WI38 (cell line): Measurements from ENCODE around the gene TPST2.

Experiments
- H3K4me3 ChIP-seq: 2 replicates; pipeline ENCODE4 v1.5.1; 2011; ENCODE audit warnings: low read depth, mild to moderate bottlenecking, control low read depth, low read length
- TF ChIP-seq, protein P1 (sequence below): IDR thresholded peaks from 2 replicates; pipeline ENCODE4 v1.5.1; 2012; ENCODE audit warnings: low read depth, mild to moderate bottlenecking, control low read depth, low read length

TPST2 gene

DNA sequence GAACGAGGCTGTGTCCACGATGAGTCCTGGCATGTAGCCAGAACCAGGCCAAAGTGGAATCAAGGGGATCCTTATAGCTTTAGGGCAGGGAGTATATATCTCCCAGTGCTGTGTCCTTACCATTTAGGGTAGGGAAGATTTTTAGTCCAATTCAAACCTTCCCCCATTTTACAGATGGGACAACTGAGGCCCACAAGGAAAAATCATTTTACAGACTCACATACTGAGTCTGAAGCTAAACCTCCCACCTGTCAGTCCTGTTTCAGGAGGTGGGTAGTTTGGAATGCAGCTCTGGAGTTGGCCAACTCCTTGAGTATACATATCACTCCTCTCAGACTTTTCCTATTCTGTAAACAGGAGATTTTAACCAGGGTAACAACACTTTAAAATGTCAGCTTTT lies 44.5 kb downstream of the TPST2 start:
- TF ChIP-seq, protein P1, sequence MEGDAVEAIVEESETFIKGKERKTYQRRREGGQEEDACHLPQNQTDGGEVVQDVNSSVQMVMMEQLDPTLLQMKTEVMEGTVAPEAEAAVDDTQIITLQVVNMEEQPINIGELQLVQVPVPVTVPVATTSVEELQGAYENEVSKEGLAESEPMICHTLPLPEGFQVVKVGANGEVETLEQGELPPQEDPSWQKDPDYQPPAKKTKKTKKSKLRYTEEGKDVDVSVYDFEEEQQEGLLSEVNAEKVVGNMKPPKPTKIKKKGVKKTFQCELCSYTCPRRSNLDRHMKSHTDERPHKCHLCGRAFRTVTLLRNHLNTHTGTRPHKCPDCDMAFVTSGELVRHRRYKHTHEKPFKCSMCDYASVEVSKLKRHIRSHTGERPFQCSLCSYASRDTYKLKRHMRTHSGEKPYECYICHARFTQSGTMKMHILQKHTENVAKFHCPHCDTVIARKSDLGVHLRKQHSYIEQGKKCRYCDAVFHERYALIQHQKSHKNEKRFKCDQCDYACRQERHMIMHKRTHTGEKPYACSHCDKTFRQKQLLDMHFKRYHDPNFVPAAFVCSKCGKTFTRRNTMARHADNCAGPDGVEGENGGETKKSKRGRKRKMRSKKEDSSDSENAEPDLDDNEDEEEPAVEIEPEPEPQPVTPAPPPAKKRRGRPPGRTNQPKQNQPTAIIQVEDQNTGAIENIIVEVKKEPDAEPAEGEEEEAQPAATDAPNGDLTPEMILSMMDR = no peak
- H3K4me3 ChIP-seq = no peak overlapping the region

DNA sequence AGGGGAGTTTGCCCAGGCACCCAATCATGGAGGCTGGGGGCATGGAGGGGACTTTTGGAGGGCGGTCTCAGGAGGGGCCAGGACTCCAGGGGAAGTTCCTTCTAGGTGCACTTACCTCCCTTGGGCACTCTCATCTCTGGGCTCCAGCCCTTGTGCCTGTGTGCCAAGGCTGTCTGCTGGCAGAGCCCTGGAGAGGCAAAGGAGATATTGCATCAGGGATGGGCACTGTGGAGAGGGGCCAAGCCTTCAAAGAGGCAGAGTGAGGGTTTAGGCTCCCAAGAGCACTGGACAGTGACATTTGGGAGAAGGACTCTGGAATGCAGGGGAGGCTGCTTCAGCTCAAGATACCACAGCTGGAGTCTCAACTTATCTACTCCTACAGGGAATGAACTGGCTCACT lies 45.4 kb downstream of the TPST2 start:
- TF ChIP-seq, protein P1 = no peak
- no peak overlapping the region for H3K4me3 ChIP-seq

DNA sequence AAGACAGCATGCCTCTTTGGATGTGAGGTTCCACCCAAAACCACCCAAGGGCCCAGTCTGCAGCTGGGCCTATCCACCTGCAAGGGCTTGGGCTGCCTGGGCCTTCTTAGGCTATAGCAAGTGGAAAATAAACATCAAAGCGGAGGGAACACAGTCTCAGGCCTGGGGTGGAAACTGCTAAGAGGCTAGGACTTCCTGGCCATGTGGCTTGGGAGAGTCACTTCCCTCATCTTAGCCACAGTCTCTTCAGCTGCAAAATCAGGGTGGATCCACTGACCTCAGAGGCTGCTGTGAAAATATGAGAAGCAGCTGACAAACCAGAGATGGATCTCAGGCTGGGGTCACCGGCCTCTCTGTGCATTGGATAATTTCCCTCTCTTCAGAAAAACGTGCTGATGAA lies 47.1 kb downstream of the TPST2 start:
- H3K4me3 ChIP-seq = no peak overlapping the region
- TF ChIP-seq, protein P1 = no peak

DNA sequence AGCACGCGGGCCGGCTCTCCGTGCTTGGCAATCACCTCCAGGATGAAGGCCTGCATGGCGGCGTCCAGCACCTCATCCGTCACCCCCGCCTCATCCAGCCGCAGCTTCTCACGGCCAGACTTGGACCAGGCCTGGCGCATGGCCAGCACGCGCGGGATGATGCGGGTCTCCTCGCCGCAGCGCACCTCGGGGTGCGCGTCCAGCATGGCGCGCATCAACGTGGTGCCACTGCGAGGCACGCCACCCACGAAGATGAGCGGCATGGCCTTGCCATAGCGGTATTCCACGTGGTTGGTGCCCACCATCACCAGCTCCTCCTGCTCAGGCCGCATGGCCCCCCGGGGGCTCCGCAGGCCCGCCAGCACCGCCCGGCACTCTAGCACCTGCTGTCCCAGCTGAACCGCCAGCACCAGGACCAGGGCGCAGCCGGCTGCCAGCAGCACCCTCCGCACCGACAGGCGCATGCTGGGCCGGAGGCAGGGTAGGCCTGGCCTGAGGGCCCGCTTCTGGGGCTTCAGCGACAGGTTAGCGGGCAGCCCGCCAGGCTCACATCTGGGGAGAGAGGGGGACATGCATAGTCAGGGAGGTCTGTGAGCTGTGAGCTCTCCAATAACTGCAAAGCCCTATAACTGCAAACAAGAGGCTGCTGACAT lies 48.6 kb downstream of the TPST2 start:
- no peak overlapping the region for H3K4me3 ChIP-seq
- TF ChIP-seq, protein P1 = no peak

DNA sequence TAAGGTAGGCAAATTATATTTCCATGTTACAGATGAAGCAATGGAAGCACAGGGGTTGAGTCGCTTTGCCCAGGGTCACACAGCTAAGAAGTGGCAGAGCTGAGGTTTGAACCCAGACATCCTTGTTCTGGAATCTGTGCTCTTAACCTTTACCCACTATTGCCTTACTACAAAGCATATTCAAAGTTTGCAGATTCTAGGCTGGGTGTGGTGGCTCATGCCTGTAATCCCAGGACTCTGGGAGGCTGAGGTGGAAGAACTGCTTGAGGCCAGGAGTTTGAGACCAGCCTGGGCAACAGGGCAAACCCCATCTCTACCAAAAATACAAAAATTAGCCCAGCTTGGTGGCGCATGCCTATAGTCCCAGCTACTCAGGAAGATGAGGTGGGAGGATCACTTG lies 49.8 kb downstream of the TPST2 start:
- H3K4me3 ChIP-seq = no peak overlapping the region
- TF ChIP-seq, protein P1 = no peak

DNA sequence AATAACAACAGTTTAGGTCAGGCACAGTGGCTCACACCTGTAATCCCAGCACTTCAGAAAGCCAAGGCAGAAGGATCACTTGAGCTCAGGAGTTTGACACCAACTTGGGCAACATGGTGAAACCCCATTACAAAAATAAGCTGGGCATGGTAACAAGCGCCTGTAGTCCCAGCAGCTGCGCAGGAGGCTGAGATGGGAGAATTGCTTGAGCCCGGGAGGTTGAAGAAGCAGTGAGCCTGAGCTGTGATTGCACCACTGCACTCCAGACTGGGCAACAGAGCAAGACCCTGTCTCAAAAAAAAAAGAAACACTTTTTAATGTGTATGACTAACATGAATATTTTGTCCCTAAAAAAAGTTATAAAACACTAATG lies 53.2 kb downstream of the TPST2 start:
- TF ChIP-seq, protein P1 = no peak

DNA sequence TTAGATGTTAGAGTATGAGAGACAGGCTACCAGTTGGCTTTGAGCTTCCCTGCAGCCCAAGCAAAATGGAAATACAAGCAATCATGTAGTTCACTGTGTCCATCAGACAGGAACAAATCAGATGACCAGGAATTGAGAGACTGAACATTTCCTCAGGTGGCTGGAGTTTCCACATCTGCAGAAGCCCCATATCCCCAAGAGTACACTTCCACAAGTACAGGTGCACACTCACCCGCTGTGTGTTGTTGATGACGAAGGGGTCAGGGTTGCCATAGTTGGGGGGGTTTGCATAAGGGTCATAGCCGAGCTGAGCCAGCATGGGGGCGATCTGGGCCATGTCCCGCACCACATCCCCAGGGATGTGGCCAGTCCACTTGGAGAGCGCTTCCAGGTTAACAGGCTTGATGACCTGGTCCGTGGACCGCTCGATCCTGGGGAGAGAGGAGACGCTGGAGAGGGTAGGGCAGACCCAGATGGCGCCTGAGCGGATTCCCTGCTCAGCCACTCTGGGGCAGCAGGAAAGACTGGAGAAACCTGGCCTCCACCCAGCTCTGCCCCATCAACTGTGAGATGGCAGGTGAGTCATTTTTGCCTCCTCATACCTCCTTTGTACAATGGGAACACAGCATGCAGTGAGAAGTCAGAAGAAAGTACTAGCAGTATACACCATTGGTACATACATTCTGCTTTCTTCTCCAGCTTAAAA lies 53.7 kb downstream of the TPST2 start:
- TF ChIP-seq, protein P1 = no peak
- H3K4me3 ChIP-seq = no peak overlapping the region

More for the DNA sequence above, 53.2 kb downstream of the TPST2 start:
- H3K4me3 ChIP-seq = no peak overlapping the region
